Gastroesophageal sphincter (tissue), 4 donors: Measurements from ENCODE around the gene FKTN. TPM values are rescaled to one million over a fixed set of nuclear protein-coding genes. Genes with fewer than 3 reads are reported as not detected.

ENCODE experiments used
- total RNA-seq, 4 donors: library from RNA; depleted of rRNA; stranded (reverse); fragments of >200 nt; gene quantifications; one replicate each; pipeline ENCODE4 v1.1.0, GENCODE V29; 2016

The FKTN gene
- total RNA-seq, 4 donors from 2014 or later, result 5.7 to 44.3 (median 9.0) TPM

Other genes with a start within 250 kb of the FKTN start
- gene FSD1L, start 110.1 kb upstream of the FKTN start, total RNA-seq, result 1 to 10 TPM; 2.7 to 10.0 (median 3.4) TPM
- gene TAL2, start 104.3 kb downstream of the FKTN start, total RNA-seq, result not detected
- gene TMEM38B, start 136.4 kb downstream of the FKTN start, total RNA-seq, result 10 to 100 TPM in 1 of 4 donors, 1 to 10 TPM in 3; 8.6 to 11.3 (median 9.3) TPM